Raji (cell line): ENCODE data around the gene ABCA7.

ENCODE experiments used
- POLR2A ChIP-seq: IDR thresholded peaks from 2 replicates; pipeline ENCODE4 v1.6.1; 2011; ENCODE audit warnings: low read depth, low read length, control low read depth; ENCODE audit not compliant: insufficient read depth

Gene ABCA7

DNA sequence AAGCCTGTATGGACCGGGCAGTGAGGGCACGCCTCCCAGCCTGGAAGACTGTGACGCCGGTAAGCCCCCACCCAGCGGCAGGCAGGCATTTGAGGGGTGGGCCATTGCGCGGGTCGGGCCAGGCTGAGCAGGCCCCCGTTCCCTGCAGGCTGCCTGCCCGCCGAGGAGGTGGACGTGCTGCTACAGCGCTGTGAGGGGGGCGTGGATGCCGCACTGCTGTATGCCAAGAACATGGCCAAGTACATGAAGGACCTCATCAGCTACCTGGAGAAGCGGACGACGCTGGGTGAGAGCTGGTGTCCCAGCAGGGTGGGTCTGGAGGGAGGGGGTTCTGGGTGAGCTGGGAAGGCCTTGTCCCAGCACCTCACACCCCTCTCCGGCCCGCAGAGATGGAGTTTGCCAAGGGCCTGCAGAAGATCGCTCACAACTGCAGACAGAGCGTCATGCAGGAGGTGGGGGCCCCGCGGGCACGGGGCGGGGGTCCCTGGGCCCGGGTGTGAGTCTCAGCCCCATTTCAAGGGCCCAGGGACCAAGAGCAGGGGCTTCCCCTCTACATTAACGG is 34.1 kb downstream of the ABCA7 start:
- no peak for TF ChIP-seq POLR2A

DNA sequence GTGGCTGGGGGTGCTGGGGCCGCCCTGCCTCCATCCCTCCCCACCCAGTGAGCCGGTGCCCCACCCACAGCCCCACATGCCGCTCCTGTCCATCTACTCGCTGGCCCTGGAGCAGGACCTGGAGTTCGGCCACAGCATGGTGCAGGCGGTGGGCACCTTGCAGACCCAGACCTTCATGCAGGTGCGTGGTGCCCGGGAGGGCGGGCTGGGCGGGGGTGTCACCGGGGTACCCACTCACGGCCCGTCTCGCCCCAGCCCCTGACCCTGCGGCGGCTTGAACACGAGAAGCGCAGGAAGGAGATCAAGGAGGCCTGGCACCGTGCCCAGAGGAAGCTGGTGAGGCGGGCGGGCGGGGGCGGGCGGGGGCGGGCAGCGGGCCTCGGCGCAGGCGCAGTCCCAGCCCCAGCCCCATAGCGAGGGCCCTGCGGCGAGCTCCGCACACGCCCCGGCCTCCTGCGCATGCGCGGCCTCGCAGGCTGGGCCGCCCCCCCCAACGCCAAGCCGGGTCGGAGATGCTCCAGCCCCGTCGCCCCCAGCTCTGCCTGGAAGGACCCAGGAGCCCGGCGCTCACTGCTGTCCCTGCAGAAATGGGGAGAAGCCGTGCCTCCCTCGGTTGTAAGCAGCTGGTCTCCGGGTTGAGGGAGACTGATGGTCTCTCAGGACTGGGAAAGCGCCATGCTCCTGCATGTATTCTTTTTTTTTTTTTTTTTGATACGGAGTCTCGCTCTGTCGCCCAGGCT is 34.8 kb downstream of the ABCA7 start:
- 0 out of 2 replicates have a peak, but pooled peaks have one; percentile 14 for TF ChIP-seq POLR2A

DNA sequence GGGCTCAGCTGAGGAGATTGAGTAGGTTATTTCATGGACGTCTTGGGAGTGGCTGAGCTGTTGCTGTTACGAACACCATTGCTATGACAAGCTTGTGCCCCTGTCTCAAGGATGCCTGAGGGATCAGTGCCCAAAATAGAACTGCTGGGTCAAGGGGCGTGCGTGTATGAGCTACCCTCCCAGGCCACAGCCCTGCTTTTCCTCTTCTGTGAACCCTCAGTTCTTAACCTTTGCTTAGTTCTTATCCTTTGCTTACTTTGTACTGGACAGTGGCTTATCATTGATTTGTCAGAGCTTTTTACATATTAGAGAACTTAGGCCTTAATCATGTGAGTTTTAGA is 36.1 kb downstream of the ABCA7 start:
- TF ChIP-seq POLR2A = no peak

DNA sequence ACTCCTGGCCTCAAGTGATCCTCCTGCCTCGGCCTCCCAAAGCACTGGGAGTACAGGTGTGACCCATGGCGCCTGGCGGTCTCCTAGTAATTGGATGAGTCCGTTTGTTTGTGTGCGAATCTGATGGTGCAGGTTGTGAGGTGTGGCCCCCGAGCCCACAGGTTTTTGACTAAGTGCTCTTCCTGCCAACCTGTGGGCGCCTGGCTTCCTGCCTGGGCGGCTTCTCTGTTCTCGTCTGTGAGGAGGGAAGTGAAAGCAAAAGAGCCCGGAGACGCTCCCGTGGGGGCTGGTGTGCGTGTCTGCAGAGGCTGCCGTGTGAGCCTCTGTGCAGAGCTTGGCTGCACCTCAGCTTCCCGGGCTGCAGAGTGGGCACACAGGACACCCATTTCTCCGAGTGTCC is 37.0 kb downstream of the ABCA7 start:
- 0 out of 2 replicates have a peak, but pooled peaks have one; percentile 19 for TF ChIP-seq POLR2A

DNA sequence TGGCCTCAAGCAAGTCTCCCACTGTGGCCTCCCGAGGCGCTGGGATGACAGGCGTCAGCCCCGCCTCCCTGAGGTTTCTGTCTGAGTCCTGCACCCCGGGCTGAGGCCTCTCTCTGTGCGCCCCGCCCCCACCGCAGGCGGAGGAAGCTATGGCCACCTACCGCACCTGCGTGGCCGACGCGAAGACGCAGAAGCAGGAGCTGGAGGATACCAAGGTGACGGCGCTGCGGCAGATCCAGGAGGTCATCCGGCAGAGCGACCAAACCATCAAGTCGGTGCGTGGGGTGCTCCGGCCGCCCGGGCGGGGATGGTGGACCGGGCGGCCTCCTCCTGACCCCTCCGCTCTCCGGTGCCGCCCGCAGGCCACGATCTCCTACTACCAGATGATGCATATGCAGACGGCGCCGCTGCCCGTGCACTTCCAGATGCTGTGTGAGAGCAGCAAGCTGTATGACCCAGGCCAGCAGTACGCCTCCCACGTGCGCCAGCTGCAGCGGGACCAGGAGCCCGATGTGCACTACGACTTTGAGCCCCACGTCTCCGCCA is 39.7 kb downstream of the ABCA7 start:
- no peak for TF ChIP-seq POLR2A

DNA sequence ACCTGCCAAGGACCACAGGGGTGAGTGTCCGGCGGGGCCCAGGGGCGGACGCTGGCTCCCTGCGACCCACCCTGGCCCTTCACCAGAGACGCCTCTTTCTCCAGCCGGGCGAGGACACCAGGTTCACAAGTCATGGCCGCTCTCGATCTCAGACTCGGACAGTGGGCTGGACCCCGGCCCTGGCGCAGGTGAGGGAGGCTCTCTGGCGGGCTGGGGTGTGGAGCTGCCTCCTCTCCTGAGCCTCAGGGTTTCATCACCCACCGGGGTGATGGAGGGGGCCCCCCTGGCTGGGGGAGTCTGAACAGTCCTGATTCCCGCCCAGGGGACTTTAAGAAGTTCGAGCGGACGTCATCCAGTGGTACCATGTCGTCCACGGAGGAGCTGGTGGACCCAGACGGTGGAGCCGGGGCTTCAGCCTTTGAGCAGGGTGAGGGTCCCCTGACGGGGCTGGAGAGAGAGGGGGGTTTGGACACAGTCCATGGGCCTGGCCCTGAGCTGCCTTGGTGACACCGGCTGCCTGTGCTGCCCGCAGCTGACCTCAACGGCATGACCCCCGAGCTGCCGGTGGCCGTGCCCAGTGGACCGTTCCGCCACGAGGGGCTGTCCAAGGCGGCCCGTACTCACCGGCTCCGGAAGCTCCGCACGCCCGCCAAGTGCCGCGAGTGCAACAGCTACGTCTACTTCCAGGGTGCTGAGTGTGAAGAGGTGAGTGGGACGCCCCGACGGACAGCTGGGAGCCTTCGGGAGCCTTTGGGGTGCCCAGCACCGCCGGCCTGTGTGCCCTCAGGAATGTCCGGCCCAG is 40.7 kb downstream of the ABCA7 start:
- no peak for TF ChIP-seq POLR2A

DNA sequence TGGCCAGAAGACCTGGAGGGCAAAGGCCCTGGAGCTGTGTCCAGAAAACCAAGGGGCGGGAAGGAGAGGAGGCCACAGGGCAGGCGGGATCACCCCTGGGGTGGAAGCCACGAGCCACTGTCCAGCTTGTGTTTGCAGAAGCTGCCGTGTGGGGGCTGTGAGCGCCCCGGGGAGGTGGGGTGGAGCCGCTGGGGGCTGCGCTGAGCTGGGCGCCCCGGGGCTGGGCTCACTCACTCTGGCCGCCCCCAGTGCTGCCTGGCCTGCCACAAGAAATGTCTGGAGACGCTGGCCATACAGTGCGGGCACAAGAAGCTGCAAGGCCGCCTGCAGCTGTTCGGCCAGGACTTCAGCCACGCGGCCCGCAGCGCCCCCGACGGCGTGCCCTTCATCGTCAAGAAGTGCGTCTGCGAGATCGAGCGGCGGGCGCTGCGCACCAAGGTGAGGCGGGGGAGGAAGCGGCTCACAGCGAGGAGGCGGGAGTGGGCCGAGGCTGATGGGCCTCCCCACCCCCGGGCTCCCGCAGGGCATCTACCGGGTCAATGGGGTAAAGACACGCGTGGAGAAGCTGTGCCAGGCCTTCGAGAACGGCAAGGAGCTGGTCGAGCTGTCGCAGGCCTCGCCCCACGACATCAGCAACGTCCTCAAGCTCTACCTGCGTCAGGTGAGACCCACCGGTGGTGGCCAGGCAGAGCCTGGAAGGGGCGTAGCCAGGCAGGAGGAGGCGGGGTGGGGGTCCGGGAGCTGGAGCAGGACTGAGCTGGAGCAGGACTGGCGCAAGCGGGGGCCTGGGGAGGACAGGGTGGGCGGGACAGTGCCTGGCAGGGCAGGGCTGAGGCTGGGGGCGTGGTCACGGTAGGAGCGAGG is 41.6 kb downstream of the ABCA7 start:
- no peak for TF ChIP-seq POLR2A

DNA sequence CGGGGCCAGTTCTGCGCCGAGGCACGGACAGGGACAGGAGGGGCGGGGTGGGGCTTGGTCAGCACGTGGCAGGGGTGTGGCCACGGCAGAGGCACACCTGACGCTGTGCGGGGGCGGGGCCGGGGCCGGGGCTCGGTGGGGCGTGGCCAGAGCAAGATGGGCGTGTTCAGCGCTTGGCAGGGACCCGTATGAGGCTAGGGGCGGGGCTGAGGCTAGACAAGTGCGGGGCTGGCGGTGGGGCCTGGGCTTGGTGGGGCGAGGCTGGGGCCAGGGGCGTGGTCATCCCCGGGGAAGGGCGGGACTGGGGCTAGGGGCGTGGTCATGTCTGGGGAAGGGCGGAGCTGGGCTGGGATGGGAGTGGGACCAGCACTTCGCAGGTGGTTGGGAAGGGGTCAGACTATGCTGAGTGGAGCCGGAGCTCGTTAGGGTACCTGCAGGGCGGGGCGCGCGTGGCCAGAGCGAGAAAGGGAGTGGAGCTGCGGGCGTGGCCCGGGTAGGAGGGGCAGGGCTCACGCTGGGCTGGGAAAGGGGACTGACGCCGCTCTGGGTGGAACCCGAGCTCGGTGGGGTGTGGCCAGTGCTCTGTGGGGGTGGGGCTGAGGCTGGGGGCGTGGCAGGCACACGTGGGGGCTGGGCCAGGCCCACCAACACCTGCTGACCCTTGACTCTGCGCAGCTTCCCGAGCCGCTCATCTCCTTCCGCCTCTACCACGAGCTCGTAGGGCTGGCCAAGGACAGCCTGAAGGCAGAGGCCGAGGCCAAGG is 42.4 kb downstream of the ABCA7 start:
- no peak for TF ChIP-seq POLR2A

DNA sequence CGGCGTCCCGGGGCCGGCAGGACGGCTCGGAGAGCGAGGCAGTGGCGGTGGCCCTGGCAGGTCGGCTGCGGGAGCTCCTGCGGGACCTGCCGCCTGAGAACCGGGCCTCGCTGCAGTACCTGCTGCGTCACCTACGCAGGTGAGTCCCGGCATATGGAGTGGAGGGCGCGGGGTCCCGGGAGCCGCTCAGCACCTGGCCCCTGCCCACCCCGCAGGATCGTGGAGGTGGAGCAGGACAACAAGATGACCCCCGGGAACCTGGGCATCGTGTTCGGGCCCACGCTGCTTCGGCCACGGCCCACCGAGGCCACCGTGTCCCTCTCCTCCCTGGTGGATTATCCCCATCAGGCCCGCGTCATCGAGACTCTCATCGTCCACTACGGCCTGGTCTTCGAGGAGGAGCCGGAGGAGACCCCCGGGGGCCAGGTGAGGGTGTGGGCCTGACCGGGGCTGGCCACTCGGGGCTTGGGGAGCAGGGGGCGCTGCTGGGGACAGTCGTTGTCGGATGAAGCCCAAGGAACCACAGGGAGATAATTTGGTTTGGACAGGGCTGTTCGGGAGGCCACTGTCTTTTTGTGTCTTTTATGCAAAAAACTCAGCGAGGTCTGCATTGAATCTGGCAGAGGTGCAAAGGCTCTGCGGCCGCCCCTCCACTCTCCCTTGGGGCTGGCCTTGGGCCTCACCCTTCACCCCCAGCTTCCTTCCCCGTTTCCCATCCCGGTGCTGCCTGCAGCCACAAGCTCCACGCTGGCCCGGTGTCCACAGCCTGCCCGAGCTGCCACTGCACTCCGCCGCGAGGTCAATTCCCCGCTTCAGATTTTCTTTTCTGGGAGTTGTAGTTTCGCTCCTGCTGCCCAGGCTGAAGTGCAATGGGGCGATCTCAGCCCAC is 43.3 kb downstream of the ABCA7 start:
- TF ChIP-seq POLR2A = no peak

DNA sequence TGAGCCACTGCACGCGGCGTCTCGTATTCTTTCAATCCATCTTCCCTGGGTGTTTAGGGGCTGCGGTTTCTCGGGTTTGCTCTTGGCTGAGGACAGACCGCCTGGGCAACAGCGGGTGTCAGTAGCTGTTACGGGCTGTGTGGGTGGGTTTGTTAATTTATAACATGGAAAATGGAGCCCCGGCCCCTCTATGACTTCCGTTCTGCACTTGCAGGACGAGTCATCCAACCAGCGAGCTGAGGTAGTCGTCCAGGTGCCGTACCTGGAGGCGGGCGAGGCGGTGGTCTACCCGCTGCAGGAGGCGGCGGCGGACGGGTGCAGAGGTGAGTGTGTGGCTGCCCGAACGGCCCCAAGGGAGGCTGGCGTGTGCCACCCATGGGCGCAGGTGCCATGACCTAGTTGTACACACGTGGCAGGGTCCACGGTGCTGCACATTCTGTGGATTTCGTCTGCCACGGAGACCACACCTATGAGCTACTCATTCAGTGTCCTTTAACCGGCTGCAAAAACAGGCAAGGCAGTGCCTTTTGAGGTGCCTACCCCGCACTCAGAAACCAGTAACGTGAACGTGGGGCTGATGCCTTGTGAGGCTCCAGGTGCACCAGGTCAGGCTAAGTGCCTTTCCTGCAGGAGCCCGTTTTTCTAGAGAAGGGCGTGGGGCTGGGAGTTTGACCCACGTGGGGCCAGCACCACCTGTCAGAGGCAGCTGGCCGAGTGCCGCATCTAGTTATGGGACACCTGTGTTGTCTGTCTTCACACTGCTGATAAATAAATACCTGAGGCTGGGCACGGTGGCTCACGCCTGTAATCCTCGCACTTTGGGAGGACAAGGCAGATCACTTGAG is 44.3 kb downstream of the ABCA7 start:
- TF ChIP-seq POLR2A = no peak

DNA sequence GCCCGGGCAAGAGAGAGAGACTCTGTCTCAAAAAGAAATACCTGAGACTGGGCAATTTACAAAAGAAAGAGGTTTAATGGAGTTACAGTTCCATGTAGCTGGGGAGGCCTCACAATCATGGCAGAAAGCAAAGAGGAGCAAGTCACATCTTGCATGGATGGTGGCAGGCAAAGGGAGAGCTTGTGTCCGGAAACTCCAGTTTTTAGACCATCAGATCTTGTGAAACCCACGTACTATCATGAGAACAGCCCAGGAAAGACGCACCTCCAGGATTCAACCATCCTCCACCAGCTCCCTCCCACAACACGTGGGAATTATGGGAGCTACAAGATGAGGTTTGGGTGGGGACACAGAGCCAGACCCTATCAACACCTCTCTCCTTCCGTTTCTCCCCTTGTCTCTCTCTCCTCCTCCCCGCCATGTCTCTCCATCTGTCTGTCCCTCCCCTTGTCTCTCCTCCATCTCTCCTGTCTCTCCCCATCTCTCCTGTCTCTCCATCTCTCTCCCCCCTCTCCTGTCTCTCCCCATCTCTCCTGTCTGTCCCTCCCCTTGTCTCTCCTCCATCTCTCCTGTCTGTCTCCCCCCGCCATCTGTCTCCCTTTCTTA is 45.2 kb downstream of the ABCA7 start:
- 0 out of 2 replicates have a peak, but pooled peaks have one; percentile 9 for TF ChIP-seq POLR2A

DNA sequence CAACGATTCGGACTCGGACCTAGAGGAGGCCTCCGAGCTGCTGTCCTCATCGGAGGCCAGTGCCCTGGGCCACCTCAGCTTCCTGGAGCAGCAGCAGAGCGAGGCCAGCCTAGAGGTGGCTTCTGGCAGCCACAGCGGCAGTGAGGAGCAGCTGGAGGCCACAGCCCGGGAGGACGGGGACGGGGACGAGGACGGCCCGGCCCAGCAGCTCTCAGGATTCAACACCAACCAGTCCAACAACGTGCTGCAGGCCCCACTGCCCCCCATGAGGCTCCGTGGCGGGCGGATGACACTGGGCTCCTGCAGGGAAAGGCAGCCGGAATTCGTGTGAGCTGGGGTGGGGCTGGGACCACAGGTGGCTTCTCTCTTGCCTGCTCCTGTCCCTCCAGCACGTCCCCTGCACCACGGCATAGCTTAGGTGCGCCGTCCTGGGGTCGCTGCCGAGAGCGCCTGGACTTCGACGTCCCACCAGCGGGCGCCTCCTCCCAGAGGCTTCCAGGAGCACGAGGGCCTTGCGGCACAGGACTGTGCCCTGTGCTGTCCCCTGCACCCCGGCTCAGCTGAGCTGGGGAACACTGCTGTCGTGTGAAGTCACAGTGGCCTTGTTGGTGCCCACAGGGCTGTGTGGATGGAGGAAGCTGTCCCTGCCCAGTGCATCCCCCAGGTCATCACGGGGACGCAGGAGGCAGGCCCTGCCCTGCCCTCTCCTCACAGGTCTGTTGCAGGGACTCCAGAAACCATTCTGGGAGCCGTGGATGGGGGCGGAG is 46.0 kb downstream of the ABCA7 start:
- TF ChIP-seq POLR2A = 0 out of 2 replicates have a peak, but pooled peaks have one; percentile 1
